ENCODE results near the gene TMTC1. TPM values are rescaled to one million over a fixed set of nuclear protein-coding genes. Genes with fewer than 3 reads are reported as not detected.

Gene TMTC1
- total RNA-seq, 1 donor from 2014 or later, result 33.2 TPM

DNA sequence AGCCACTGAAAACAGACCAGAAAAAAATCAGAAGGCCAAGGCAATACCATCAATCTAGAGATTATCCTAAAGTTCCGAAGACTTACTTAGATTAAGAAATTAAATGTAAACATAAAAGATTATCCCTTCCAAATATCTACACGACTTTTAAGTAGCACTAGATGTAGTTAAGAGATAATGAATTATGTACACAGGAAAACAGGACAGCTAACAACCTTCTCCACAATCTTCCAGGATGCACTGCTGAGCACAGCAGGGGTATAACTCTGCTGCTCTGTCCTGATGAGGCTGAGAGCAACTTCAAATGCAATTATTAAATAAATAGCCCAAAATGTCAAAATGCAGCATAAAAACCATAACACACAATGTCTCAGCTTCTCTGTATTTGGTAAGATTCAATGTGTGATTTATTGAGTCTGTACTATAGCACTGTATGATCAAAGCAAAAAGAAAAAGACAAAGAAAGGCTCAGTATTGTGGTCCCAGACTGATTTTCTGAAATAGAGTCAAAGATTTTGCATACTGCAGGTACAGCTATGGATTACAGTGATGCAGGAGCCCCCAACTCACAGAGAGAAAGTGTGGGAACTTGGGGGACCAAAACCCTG, 56.9 kb downstream of the TMTC1 start:
- intact Hi-C loops (cut with DNase I), result loop anchor here (10.0 kb wide), 1 partner anchor 162 kb away; no protein-coding TSS in a partner anchor
- no peak for DNase-seq (ENCODE audit: low spot score)

- intact Hi-C loops (cut with DNase I), result loop anchor here (10.0 kb wide), 1 partner anchor 162 kb away; no protein-coding TSS in a partner anchor
- DNase-seq (ENCODE audit: low spot score), result no peak
These were observed 57.4 kb downstream of the TMTC1 start for GRCh38 chr12:29726321-29726692.

- intact Hi-C loops (cut with DNase I), result loop anchor here (10.0 kb wide), 1 partner anchor 161 kb away; no protein-coding TSS in a partner anchor
- peak; percentile 81 for DNase-seq (ENCODE audit: low spot score)
These were observed 58.0 kb downstream of the TMTC1 start for GRCh38 chr12:29725587-29726320.

GRCh38 chr12:29722164-29722563, 61.6 kb downstream of the TMTC1 start:
- intact Hi-C loops (cut with DNase I), result loop anchor here (10.0 kb wide), 1 partner anchor 157 kb away; no protein-coding TSS in a partner anchor
- no peak for DNase-seq (ENCODE audit: low spot score)

DNA sequence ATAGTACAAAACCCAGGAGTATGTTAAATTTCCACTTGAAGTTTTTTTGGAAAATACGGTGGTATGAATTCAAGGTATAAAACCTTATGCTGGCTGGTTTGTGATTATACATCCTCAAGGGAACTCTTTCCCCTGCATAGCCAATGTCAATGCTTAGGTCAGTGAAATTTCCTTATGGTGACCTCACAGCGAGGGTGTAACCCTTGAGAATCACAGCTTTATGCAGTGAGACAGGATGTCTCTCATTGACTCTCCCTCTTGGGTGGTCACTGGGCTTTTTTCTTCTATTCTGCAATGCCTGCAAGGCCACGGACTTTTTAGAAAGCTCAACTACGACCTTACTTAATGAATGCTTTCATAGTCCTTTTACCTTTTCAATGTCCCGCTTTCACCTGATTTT, 64.4 kb downstream of the TMTC1 start:
- DNase-seq (ENCODE audit: low spot score), result no peak
- intact Hi-C loops (cut with DNase I), result no loop called here

- DNase-seq (ENCODE audit: low spot score), result no peak
- intact Hi-C loops (cut with DNase I), result no loop called here
These were observed 66.1 kb downstream of the TMTC1 start for GRCh38 chr12:29717540-29718100.

DNA sequence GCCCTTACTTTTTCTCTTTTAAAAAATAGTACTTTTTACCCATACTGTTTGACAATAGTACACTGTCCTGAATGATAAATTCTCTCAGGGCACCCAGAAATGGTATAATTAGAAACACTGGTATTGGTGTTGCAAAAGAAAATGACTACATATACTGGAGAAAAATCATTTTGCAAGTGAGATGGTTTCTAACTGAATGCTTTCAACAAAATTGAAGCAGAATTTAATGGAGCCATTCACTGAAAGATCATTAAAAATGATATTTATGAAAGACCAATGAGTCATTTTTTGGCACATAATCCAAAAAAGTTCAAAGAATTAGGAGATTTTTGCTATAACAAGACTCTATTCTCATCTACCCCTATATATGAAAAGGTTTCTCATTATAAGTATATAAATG, 68.8 kb downstream of the TMTC1 start:
- DNase-seq (ENCODE audit: low spot score), result no peak
- intact Hi-C loops (cut with DNase I), result no loop called here

GRCh38 chr12:29713729-29714128, 70.0 kb downstream of the TMTC1 start:
- DNase-seq (ENCODE audit: low spot score), result no peak
- intact Hi-C loops (cut with DNase I), result no loop called here

- DNase-seq (ENCODE audit: low spot score), result no peak
- intact Hi-C loops (cut with DNase I), result no loop called here
These were observed 72.4 kb downstream of the TMTC1 start for GRCh38 chr12:29711381-29711780.

- DNase-seq (ENCODE audit: low spot score), result no peak
- intact Hi-C loops (cut with DNase I), result no loop called here
These were observed 73.6 kb downstream of the TMTC1 start for GRCh38 chr12:29710104-29710503.

DNA sequence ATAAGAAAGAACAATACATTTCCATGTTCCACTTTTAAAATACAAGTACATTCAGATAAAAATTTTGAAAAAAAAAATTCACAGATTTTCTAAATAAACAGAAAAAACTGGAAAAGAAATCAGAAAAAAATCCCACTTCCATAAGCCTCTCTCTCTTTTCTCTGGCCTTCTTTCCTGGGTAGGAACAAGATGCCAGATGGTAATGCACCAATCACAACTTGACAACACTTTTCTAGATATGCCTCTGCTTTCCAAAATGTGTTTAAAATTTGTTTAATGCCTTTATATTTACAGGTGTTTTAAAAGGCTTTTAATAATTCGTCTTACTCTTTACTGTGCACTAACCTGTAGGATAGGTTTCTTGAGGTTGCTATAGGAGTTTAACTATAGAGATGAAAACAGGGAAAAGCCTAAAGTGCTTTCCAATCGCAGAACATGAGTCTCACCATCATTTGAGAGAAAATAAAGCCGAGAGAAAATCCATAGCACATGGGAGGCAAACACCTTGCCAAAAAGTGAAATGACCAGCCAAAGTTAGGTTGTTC, 74.2 kb downstream of the TMTC1 start:
- DNase-seq (ENCODE audit: low spot score), result no peak
- intact Hi-C loops (cut with DNase I), result no loop called here

GRCh38 chr12:29709054-29709453, 74.7 kb downstream of the TMTC1 start:
- intact Hi-C loops (cut with DNase I), result no loop called here
- DNase-seq (ENCODE audit: low spot score), result no peak

- intact Hi-C loops (cut with DNase I), result no loop called here
- no peak for DNase-seq (ENCODE audit: low spot score)
These were observed 75.9 kb downstream of the TMTC1 start for GRCh38 chr12:29707846-29708245.

GRCh38 chr12:29706311-29706710, 77.4 kb downstream of the TMTC1 start:
- DNase-seq (ENCODE audit: low spot score), result no peak
- intact Hi-C loops (cut with DNase I), result no loop called here

DNA sequence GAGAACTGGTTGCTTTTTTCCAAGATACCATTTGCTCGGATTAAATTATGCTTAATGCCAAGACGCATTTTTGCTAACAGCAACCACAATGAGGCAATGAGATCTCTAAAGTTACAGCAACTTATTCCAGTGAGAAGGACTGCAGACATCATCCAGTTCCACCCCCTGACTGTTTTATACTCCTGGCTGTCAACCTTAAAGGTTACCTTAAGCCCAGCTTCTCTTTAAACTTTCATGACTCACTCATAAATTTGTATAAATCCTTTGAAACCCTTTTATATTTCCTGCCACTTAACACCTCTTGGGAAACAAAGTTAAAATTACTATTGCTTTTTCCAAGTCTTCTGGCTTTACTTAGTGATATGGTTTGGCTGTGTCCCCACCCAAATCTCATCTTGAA, 80.2 kb downstream of the TMTC1 start:
- intact Hi-C loops (cut with DNase I), result no loop called here
- no peak for DNase-seq (ENCODE audit: low spot score)

GRCh38 chr12:29702972-29703371, 80.8 kb downstream of the TMTC1 start:
- DNase-seq (ENCODE audit: low spot score), result no peak
- intact Hi-C loops (cut with DNase I), result no loop called here

DNA sequence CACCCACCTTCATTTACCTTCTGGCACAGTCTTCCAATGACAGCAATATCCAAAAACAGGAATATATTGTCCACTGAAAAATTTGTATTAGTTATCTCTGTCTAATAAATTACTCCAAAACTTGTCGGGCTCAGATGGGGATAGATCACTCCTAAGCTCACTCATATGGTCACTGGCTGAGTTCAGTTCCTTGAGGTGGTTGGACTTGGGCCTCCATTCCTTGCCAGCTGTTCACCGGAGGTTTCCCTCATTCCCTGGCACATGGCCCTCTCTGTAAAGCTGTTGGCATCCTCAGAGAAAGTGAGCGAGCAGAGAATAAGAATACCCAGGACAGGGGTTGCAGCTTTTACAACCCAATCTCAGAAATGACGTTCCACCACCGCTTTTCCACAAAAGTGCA, 81.5 kb downstream of the TMTC1 start:
- intact Hi-C loops (cut with DNase I), result no loop called here
- no peak for DNase-seq (ENCODE audit: low spot score)

- no peak for DNase-seq (ENCODE audit: low spot score)
- intact Hi-C loops (cut with DNase I), result no loop called here
These were observed 82.8 kb downstream of the TMTC1 start for GRCh38 chr12:29700761-29701481.

DNA sequence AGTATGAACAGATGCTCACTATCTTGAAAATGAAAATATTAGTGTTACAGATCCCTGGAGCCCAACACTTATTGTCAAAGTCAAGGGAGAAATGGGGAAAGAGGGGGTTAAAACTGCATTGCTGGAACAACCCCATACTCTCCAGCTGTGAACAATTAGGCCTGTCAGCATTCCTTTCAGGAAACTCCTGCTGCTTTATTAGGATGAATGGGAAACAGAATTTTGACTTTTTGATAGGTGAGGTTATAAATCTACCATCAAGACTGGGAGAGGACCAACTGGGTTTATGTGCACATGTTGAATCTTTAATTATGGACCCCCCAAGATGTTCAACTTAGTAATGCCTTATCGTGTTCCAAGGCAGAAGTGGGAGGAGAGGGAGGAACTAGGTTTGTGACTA, 85.0 kb downstream of the TMTC1 start:
- no peak for DNase-seq (ENCODE audit: low spot score)
- intact Hi-C loops (cut with DNase I), result no loop called here

- intact Hi-C loops (cut with DNase I), result no loop called here
- no peak for DNase-seq (ENCODE audit: low spot score)
These were observed 87.9 kb downstream of the TMTC1 start for GRCh38 chr12:29695800-29696199.

Measured in cardiac septum (tissue), 1 donor.